Measurements from ENCODE around the gene NADK2.

DNA sequence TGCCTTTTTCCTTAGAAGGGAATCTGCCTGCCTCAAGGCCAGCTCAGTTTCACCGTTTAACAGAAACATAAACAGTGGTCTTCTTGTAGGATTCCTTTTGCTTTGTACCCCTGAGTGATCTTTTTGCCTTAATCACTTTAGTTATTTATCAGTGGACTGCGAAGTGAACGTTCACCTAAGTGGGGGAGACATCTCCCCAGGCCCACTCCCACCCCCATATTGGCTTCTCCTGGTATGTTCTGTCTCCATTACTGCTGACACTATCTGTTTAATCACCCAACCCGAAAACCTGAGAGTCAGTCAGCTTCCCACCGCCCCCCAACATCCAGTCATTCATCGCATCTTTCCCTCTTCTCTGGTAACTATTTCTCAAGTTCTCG lies 88.4 kb downstream of the NADK2 start:
- TF ChIP-seq, protein P1, sequence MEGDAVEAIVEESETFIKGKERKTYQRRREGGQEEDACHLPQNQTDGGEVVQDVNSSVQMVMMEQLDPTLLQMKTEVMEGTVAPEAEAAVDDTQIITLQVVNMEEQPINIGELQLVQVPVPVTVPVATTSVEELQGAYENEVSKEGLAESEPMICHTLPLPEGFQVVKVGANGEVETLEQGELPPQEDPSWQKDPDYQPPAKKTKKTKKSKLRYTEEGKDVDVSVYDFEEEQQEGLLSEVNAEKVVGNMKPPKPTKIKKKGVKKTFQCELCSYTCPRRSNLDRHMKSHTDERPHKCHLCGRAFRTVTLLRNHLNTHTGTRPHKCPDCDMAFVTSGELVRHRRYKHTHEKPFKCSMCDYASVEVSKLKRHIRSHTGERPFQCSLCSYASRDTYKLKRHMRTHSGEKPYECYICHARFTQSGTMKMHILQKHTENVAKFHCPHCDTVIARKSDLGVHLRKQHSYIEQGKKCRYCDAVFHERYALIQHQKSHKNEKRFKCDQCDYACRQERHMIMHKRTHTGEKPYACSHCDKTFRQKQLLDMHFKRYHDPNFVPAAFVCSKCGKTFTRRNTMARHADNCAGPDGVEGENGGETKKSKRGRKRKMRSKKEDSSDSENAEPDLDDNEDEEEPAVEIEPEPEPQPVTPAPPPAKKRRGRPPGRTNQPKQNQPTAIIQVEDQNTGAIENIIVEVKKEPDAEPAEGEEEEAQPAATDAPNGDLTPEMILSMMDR (IDR thresholded peaks at IDR 0.05; ENCODE audit: low read depth, low read length, poor library complexity, severe bottlenecking), result no peak
- no peak for TF ChIP-seq EZH2phosphoT487 (IDR thresholded peaks at IDR 0.05; ENCODE audit: borderline replicate concordance, low read length)
